SW480 (cell line): ENCODE data around the gene TRMT2A.

Experiments used
- DNase-seq: peaks from one replicate; pipeline ENCODE4 v3.0.0-alpha.2; 2016; ENCODE audit warnings: low spot score

The TRMT2A gene

GRCh38 chr22:20062043-20062765, 54.8 kb downstream of the TRMT2A start:
- no peak for DNase-seq
